ENCODE results near the gene TRIM74.
"Not testable (repeated sequence)": the region's sequence is repeated elsewhere in the genome, so short reads cannot be mapped to it uniquely, and the experiment has no call there.

TRIM74 gene

GRCh38 chr7:72965186-72965975 lies 3.9 kb downstream of the TRIM74 start:
- POLR2A ChIA-PET; H3K4me3 ChIP-seq (ENCODE audit: low read depth, low read length); DNase-seq (ENCODE audit: low read depth, low spot score); CTCF ChIA-PET: not testable (repeated sequence)

DNA sequence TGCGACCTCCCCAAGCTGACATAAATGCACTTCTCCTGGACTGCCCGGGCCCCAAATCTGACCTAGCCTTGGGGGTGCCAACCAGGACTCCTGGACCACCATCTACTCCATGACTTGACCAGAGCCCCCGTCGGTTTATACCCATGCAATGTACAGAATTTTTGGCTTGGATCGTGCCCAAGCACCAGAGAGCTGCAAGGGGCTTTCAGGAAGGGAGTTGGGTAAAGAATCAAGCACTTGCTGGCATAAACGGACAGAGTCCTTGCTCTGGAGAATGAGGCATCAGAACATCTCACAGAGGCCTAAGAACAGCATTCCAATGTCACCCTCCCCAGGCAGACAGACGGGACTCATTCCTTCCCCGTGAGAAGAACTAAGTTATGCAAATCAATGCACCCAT lies 6.2 kb downstream of the TRIM74 start:
- POLR2A ChIA-PET; DNase-seq (ENCODE audit: low read depth, low spot score); H3K4me3 ChIP-seq (ENCODE audit: low read depth, low read length); CTCF ChIA-PET: not testable (repeated sequence)

DNA sequence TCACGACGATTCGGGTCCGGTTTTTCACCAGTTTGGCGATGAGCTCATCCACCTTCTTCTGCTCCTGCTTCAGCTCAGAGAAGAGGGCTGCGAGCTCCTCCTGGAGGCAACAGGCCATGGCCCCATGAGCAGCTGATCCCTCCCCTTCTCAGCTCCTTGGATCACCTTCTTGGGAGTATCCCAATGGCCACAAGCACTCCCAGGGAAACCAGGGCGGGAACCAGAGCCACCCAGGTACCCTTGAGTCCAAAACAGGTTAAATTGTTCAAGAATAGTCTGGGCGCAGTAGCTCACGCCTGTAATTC lies 8.0 kb downstream of the TRIM74 start:
- DNase-seq (ENCODE audit: low read depth, low spot score); H3K4me3 ChIP-seq (ENCODE audit: low read depth, low read length); CTCF ChIA-PET; POLR2A ChIA-PET: not testable (repeated sequence)

DNA sequence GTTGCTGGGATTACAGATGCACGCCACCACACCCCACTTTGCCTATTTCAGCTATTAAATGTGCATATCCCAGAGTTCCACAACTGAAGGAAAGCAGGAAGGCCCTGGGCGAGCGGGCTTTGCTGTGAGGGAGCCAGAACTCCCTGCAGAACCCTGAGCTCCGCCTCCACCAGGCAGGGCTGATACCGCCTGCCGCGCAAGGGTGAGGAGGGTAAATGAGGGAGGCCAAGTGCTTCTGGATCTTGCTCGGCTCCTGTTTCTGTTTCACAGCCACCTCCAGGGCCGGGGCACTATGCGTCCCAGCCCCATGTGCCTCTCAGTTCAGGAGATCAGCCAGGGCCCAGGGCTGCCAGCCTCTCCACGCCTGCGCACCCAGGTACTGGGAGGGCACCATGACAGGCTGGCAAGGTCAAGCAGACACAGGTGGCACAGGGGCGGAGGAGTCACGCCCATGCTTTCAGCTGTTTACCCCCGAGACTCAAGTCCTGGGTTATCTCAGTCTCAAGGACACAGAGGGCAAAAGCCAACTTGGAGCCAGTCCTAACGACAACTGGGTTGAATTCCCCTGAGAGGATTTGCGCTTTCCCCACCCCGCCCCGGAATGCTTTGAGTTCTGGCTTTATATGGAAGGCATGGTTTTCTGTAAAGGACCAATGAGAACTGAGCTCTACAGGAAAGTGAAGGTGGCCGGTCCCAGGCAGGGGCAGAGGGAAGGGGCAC lies 8.5 kb downstream of the TRIM74 start:
- POLR2A ChIA-PET, CTCF ChIA-PET: not testable (repeated sequence)

DNA sequence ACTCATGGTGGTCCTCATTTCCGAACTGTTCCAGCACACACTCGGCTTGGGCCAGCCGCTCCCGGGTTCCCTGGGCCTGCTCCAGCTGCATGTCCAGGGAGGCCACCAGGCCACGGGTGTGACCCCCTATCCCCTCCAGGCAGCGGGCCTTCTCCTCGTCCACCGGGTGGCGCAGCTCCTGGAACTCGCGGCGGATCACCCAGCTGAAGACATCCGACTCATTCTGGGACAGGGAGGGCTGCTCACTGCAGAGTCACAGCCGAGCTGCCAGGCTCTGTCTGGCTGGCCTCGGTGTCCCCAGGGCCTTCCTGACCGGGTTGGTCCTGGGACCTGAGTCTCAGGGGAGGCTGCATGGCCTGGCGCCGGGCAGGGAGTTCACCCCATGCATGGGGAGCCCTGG lies 9.2 kb downstream of the TRIM74 start:
- H3K4me3 ChIP-seq (ENCODE audit: low read depth, low read length); CTCF ChIA-PET; DNase-seq (ENCODE audit: low read depth, low spot score); POLR2A ChIA-PET: not testable (repeated sequence)

More for the DNA sequence above, 8.5 kb downstream of the TRIM74 start:
- DNase-seq (ENCODE audit: low read depth, low spot score); H3K4me3 ChIP-seq (ENCODE audit: low read depth, low read length): not testable (repeated sequence)

DNA sequence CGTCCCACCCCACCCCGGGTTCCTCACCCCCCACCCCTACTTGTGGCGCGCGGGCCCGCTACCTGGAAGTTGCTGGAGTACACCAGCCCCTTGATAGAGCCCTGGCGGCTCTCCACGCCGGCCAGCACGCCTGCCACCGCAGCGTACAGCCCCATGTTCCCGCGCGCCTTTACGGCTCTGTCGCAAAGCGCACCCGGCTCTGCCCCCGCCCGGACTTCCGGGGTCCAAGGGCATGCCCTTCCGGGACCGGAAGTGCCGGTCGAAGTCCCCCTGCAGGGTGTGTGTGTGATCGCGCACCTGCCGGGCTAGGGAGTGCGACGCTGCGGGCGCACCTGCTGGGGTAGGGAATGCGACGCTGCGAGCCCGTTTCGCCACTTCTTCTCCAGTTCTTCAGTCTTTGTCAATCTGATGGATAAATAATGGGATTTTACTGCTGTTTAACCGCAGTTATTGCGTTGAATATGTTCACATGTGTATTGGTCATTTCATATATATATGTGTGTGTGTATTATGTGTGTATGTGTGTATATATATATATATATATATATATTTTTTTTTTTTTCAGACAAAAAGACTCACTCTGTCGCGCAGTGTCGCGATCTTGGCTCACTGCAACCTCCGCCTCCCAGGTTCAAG lies 14.6 kb downstream of the TRIM74 start:
- POLR2A ChIA-PET; CTCF ChIA-PET; DNase-seq (ENCODE audit: low read depth, low spot score): not testable (repeated sequence)
- peak overlapping the region; percentile 32; the same call in 1 of the 2 replicates for H3K4me3 ChIP-seq (ENCODE audit: low read depth, low read length)

DNA sequence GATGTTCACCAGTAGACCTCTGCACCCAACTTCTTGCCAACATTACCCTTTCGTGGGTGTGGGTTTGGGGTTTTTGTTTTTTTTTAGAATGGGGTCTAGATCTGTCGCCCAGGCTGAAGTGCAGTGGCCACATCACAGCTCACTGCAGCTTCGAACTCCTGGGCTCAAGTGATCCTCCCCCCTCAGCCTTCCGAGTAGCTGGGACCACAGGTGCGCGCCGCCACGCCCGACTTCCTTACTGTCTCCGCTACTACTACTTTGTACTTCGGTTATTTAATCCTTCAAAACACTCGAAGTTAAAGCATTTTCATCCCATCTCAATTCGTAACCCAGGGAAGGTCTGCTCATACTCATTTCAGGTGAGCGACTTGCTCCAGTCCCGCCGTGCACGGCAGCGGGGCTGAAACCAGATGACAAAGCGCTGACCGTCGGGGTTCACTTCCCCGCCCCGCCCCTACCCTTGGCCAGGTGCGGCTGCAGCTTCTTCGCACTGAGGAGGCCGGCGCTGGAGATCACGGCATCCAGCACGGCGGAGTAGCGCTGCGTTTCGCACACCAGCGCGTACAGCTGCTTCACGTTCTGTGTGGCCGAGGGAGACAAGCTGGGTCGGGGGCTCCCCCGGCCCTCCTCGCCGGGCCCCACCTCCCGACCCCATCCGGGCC lies 15.2 kb downstream of the TRIM74 start:
- DNase-seq (ENCODE audit: low read depth, low spot score); POLR2A ChIA-PET; CTCF ChIA-PET: not testable (repeated sequence)
- H3K4me3 ChIP-seq (ENCODE audit: low read depth, low read length), result peak overlapping the region; percentile 38

GRCh38 chr7:72950432-72950831 lies 18.8 kb downstream of the TRIM74 start:
- POLR2A ChIA-PET; DNase-seq (ENCODE audit: low read depth, low spot score); CTCF ChIA-PET; H3K4me3 ChIP-seq (ENCODE audit: low read depth, low read length): not testable (repeated sequence)

DNA sequence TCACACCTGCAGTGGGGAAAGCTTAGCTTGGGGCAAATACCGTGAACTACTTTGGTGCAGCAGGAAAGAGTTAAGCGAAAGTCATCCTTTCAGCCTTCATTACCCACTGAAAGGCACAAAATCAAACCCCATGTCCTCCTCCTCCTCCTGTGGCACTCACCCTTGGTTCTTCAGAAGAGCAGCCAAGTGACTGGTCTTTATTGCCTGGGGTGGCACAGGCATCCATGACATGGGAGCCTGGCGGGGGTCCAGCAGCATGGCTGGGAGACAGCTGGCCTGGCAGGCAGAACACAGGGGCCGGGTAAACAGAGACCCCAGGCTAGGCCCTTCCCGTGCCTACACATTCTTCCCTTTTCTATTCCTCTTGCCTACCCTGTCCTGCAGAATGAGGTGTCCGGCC lies 19.6 kb downstream of the TRIM74 start:
- H3K4me3 ChIP-seq (ENCODE audit: low read depth, low read length); CTCF ChIA-PET; POLR2A ChIA-PET; DNase-seq (ENCODE audit: low read depth, low spot score): not testable (repeated sequence)

GRCh38 chr7:72949276-72949675 lies 20.0 kb downstream of the TRIM74 start:
- H3K4me3 ChIP-seq (ENCODE audit: low read depth, low read length); CTCF ChIA-PET; POLR2A ChIA-PET; DNase-seq (ENCODE audit: low read depth, low spot score): not testable (repeated sequence)

GRCh38 chr7:72948714-72949113 lies 20.6 kb downstream of the TRIM74 start:
- H3K4me3 ChIP-seq (ENCODE audit: low read depth, low read length); DNase-seq (ENCODE audit: low read depth, low spot score); CTCF ChIA-PET; POLR2A ChIA-PET: not testable (repeated sequence)

- POLR2A ChIA-PET; CTCF ChIA-PET; DNase-seq (ENCODE audit: low read depth, low spot score); H3K4me3 ChIP-seq (ENCODE audit: low read depth, low read length): not testable (repeated sequence)
Observed at GRCh38 chr7:72946130-72946745, 23.0 kb downstream of the TRIM74 start.

GRCh38 chr7:72945597-72945996 lies 23.7 kb downstream of the TRIM74 start:
- H3K4me3 ChIP-seq (ENCODE audit: low read depth, low read length); DNase-seq (ENCODE audit: low read depth, low spot score); CTCF ChIA-PET; POLR2A ChIA-PET: not testable (repeated sequence)

GRCh38 chr7:72944937-72945336 lies 24.3 kb downstream of the TRIM74 start:
- DNase-seq (ENCODE audit: low read depth, low spot score); CTCF ChIA-PET; H3K4me3 ChIP-seq (ENCODE audit: low read depth, low read length); POLR2A ChIA-PET: not testable (repeated sequence)

GRCh38 chr7:72942956-72943355 lies 26.3 kb downstream of the TRIM74 start:
- CTCF ChIA-PET; POLR2A ChIA-PET; H3K4me3 ChIP-seq (ENCODE audit: low read depth, low read length); DNase-seq (ENCODE audit: low read depth, low spot score): not testable (repeated sequence)

GRCh38 chr7:72942022-72942705 lies 27.1 kb downstream of the TRIM74 start:
- H3K4me3 ChIP-seq (ENCODE audit: low read depth, low read length); CTCF ChIA-PET; POLR2A ChIA-PET; DNase-seq (ENCODE audit: low read depth, low spot score): not testable (repeated sequence)

All from AG04449 (cell line).